ENCODE results near the gene SLC43A1. TPM values are rescaled to one million over a fixed set of nuclear protein-coding genes. Genes with fewer than 3 reads are reported as not detected.

SLC43A1 gene
- total and polyA plus RNA-seq, 2 donors, result 2.3 to 5.1 TPM

DNA sequence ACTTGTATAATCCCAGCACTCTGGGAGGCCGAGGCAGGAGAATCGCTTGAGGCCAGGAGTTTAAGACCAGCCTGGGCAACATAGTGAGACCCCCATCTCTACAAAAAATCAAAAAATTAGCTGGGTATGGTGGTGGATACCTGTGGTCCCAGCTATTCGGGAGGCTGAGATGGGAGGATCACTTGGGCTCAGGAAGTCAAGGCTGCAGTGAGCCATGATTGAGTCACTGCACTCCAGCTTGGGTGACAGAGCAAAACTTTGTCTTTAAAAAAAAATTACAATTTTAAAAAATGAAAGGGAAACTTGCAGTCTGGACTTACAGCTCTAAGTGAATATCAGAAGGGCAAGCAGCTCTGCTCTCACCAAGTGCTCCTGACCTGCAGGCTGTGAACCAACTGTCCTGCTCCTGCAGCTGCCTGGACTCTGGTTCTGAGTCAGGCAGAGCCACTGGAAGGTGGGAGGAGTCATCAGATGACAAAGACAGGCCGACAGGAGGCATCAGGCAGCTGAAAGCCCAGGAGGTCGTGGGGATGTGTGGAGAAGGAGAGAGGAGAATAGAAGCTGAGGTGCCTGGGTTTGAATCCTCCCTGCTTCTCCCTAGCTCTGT lies 31.5 kb upstream of the SLC43A1 start:
- Histone ChIP-seq H3K9me3 (ENCODE audit: control insufficient read depth in 2 of 2, insufficient read depth in 1 of 2, low read length in 1 of 2) (no peaks in the 10 kb centered on the region), H3K4me3 (ENCODE audit: low read length in 2 of 2) (no peak overlapping the region), H3K27me3 (ENCODE audit: control insufficient read depth in 2 of 2, insufficient read depth in 1 of 2, low read length in 1 of 2) (no peaks in the 10 kb centered on the region), H3K4me1 (ENCODE audit: control insufficient read depth in 2 of 2, insufficient read depth in 2 of 2, low read length in 2 of 2) (no peaks in the 10 kb centered on the region), H3K27ac (ENCODE audit: low read depth in 1 of 2, low read length in 1 of 2) (no peak overlapping the region), H3K36me3 (ENCODE audit: control insufficient read depth in 2 of 2, insufficient read depth in 2 of 2, low read length in 1 of 2) (peaks cover 36 to 38% of the 10 kb centered on the region in 2 donors)
- DNase-seq (ENCODE audit: low read depth in 6 of 9, low spot score in 9 of 9), result no peak
- WGBS, result 83% methylated on average over 5 of the region's 5 CpGs

DNA sequence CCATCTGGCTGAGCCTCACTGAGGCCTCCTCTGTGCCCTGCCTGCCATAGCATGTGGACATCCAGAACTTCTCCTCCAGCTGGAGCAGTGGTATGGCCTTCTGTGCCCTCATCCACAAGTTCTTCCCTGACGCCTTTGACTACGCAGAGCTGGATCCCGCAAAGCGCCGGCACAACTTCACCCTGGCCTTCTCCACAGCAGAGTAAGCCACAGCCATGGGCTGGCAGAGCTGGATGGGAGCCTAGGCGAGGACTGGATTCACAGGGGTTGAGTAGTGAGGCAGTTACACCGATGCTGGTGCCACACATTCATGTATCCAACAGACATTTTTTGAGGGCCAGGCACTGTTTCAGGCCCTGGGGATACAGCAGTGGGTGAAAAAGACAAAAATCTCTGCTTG lies 30.9 kb upstream of the SLC43A1 start:
- DNase-seq (ENCODE audit: low read depth in 6 of 9, low spot score in 9 of 9), result no peak
- Histone ChIP-seq H3K4me3 (ENCODE audit: low read length in 2 of 2) (no peak overlapping the region), H3K36me3 (ENCODE audit: control insufficient read depth in 2 of 2, insufficient read depth in 2 of 2, low read length in 1 of 2) (peaks cover 31 to 33% of the 10 kb centered on the region in 2 donors), H3K9me3 (ENCODE audit: control insufficient read depth in 2 of 2, insufficient read depth in 1 of 2, low read length in 1 of 2) (no peaks in the 10 kb centered on the region), H3K27me3 (ENCODE audit: control insufficient read depth in 2 of 2, insufficient read depth in 1 of 2, low read length in 1 of 2) (no peaks in the 10 kb centered on the region), H3K4me1 (ENCODE audit: control insufficient read depth in 2 of 2, insufficient read depth in 2 of 2, low read length in 2 of 2) (no peaks in the 10 kb centered on the region), H3K27ac (ENCODE audit: low read depth in 1 of 2, low read length in 1 of 2) (no peak overlapping the region)
- WGBS, result 98% methylated on average over 7 of the region's 7 CpGs

DNA sequence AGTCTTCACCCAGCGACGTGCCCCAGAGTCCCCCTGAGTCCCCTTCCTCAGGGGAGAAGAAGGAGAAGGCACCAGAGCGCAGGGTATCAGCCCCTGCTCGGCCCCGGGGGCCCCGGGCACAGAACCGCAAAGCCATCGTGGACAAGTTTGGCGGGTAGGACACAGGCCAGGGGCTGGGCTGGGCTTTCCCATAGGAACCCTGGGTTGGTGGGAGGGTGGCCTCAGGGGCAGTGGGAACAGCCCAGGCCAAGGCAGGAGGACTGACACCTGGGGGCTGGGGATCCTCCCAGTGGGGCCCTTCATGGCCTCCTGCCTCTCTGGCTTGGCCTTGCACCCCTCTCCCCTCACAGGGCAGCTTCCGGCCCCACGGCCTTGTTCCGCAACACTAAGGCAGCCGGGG lies 30.4 kb upstream of the SLC43A1 start:
- Histone ChIP-seq H3K27me3 (ENCODE audit: control insufficient read depth in 2 of 2, insufficient read depth in 1 of 2, low read length in 1 of 2) (no peaks in the 10 kb centered on the region), H3K36me3 (ENCODE audit: control insufficient read depth in 2 of 2, insufficient read depth in 2 of 2, low read length in 1 of 2) (peaks cover 27 to 29% of the 10 kb centered on the region in 2 donors), H3K27ac (ENCODE audit: low read depth in 1 of 2, low read length in 1 of 2) (no peak overlapping the region), H3K9me3 (ENCODE audit: control insufficient read depth in 2 of 2, insufficient read depth in 1 of 2, low read length in 1 of 2) (no peaks in the 10 kb centered on the region), H3K4me3 (ENCODE audit: low read length in 2 of 2) (no peak overlapping the region), H3K4me1 (ENCODE audit: control insufficient read depth in 2 of 2, insufficient read depth in 2 of 2, low read length in 2 of 2) (no peaks in the 10 kb centered on the region)
- no peak for DNase-seq (ENCODE audit: low read depth in 6 of 9, low spot score in 9 of 9)
- WGBS, result 94% methylated on average over 13 of the region's 13 CpGs

DNA sequence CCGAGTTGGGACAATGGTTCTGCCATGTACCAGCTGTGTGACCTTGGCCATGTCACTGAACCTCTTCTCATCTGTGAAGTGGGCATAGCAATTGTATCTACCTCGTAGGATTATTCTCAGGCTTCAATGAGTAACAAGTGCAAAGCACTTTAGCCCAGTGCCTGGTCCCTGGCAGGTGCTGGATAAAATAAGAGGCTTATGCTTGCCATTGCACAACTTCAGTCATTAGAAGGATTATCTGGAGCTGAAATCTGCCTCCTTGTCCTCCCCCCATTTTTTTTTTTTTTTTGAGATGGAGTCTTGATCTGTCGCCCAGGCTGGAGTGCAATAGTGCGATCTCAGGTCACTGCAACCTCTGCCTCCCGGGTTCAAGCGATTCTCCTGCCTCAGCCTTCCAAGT lies 29.1 kb upstream of the SLC43A1 start:
- Histone ChIP-seq H3K9me3 (ENCODE audit: control insufficient read depth in 2 of 2, insufficient read depth in 1 of 2, low read length in 1 of 2) (no peaks in the 10 kb centered on the region), H3K27me3 (ENCODE audit: control insufficient read depth in 2 of 2, insufficient read depth in 1 of 2, low read length in 1 of 2) (no peaks in the 10 kb centered on the region), H3K27ac (ENCODE audit: low read depth in 1 of 2, low read length in 1 of 2) (no peak overlapping the region), H3K36me3 (ENCODE audit: control insufficient read depth in 2 of 2, insufficient read depth in 2 of 2, low read length in 1 of 2) (peaks cover 14 to 18% of the 10 kb centered on the region in 2 donors), H3K4me3 (ENCODE audit: low read length in 2 of 2) (no peak overlapping the region), H3K4me1 (ENCODE audit: control insufficient read depth in 2 of 2, insufficient read depth in 2 of 2, low read length in 2 of 2) (no peaks in the 10 kb centered on the region)
- 94% methylated on average over 6 of the region's 6 CpGs for WGBS
- no peak for DNase-seq (ENCODE audit: low read depth in 6 of 9, low spot score in 9 of 9)

DNA sequence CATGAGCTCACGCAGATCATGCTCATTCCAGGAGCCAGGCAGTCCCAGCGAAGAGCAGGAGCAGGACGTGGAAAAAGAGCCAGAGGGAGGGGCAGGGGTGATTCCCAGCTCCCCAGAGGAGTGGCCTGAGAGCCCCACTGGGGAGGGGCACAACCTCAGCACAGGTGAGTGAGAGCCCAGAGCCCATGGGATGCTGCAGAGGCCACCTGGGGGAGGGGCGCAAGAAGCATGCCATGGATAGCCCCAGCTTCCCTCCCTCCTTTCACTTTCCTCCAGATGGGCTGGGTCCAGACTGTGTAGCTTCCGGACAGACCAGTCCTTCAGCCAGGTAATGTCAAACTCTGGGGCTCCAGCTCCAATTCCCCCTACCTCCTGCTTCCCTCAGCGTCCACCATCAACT lies 28.1 kb upstream of the SLC43A1 start:
- Histone ChIP-seq H3K4me1 (ENCODE audit: control insufficient read depth in 2 of 2, insufficient read depth in 2 of 2, low read length in 2 of 2) (no peaks in the 10 kb centered on the region), H3K27ac (ENCODE audit: low read depth in 1 of 2, low read length in 1 of 2) (no peak overlapping the region), H3K27me3 (ENCODE audit: control insufficient read depth in 2 of 2, insufficient read depth in 1 of 2, low read length in 1 of 2) (no peaks in the 10 kb centered on the region), H3K9me3 (ENCODE audit: control insufficient read depth in 2 of 2, insufficient read depth in 1 of 2, low read length in 1 of 2) (no peaks in the 10 kb centered on the region), H3K36me3 (ENCODE audit: control insufficient read depth in 2 of 2, insufficient read depth in 2 of 2, low read length in 1 of 2) (peaks cover 13 to 14% of the 10 kb centered on the region in 2 donors), H3K4me3 (ENCODE audit: low read length in 2 of 2) (no peak overlapping the region)
- 91% methylated on average over 6 of the region's 6 CpGs for WGBS
- DNase-seq (ENCODE audit: low read depth in 6 of 9, low spot score in 9 of 9), result no peak

DNA sequence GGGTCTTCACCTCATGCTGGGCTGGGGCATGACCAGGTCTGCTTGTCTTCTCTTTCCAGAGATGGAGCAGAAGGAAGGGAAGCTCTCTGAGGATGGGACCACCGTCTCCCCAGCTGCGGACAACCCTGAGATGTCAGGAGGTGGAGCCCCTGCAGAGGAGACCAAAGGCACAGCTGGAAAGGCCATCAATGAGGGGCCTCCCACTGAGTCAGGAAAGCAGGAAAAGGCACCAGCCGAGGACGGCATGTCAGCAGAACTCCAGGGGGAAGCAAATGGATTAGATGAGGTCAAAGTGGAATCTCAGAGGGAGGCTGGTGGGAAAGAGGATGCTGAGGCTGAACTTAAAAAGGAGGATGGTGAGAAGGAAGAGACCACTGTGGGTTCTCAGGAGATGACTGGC lies 27.1 kb upstream of the SLC43A1 start:
- Histone ChIP-seq H3K27me3 (ENCODE audit: control insufficient read depth in 2 of 2, insufficient read depth in 1 of 2, low read length in 1 of 2) (no peaks in the 10 kb centered on the region), H3K36me3 (ENCODE audit: control insufficient read depth in 2 of 2, insufficient read depth in 2 of 2, low read length in 1 of 2) (peaks cover 7 to 10% of the 10 kb centered on the region in 2 donors), H3K9me3 (ENCODE audit: control insufficient read depth in 2 of 2, insufficient read depth in 1 of 2, low read length in 1 of 2) (no peaks in the 10 kb centered on the region), H3K4me3 (ENCODE audit: low read length in 2 of 2) (no peak overlapping the region), H3K4me1 (ENCODE audit: control insufficient read depth in 2 of 2, insufficient read depth in 2 of 2, low read length in 2 of 2) (no peaks in the 10 kb centered on the region), H3K27ac (ENCODE audit: low read depth in 1 of 2, low read length in 1 of 2) (no peak overlapping the region)
- no peak for DNase-seq (ENCODE audit: low read depth in 6 of 9, low spot score in 9 of 9)
- 97% methylated on average over 4 of the region's 4 CpGs for WGBS

DNA sequence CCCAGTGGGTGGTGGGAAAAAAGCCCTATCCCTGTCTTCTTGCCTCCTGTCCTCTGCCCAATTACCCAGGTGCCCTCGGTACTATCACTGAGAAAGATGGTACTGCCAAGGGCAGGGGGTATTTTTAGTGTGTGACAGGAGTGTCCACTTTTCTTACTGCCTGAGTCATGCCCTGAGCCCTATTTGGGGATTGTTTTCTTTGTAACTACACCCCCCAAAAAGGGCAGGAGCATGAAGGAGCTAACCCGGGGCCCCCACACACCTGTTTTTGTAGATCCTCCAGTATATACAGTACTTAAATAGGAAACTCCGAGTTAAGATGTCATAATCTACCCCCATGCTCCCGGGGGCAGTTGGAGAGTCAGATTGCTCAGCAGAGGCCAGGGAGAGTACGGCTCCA lies 25.7 kb upstream of the SLC43A1 start:
- DNase-seq (ENCODE audit: low read depth in 6 of 9, low spot score in 9 of 9), result no peak
- Histone ChIP-seq H3K4me1 (ENCODE audit: control insufficient read depth in 2 of 2, insufficient read depth in 2 of 2, low read length in 2 of 2) (no peaks in the 10 kb centered on the region), H3K4me3 (ENCODE audit: low read length in 2 of 2) (no peak overlapping the region), H3K27ac (ENCODE audit: low read depth in 1 of 2, low read length in 1 of 2) (no peak overlapping the region), H3K27me3 (ENCODE audit: control insufficient read depth in 2 of 2, insufficient read depth in 1 of 2, low read length in 1 of 2) (no peaks in the 10 kb centered on the region), H3K9me3 (ENCODE audit: control insufficient read depth in 2 of 2, insufficient read depth in 1 of 2, low read length in 1 of 2) (no peaks in the 10 kb centered on the region), H3K36me3 (ENCODE audit: control insufficient read depth in 2 of 2, insufficient read depth in 2 of 2, low read length in 1 of 2) (peaks cover 3 to 4% of the 10 kb centered on the region in 2 donors)
- 96% methylated on average over 5 of the region's 5 CpGs for WGBS

DNA sequence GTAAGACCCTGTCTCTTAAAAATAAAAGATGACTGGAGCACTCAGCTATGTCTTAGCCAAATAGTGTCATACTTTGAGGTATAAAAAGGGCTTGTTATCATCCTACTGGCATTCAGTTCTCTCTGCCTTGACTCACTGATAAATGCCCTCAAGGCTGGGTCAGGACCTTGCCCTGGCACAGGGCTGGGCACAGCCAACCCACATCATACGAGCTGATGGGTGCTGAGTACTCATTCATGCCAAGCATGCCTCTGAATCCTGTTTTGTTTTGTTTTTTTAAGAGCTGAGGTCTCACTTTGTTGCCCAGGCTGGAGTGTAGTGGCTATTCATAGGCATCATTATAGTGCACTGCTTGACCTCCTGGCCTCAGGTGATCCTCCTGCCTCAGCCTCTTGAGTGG lies 23.8 kb upstream of the SLC43A1 start:
- H3K27ac ChIP-seq (ENCODE audit: low read depth in 1 of 2, low read length in 1 of 2), result no peak overlapping the region
- WGBS, result 94% methylated on average over 1 of the region's 1 CpG

DNA sequence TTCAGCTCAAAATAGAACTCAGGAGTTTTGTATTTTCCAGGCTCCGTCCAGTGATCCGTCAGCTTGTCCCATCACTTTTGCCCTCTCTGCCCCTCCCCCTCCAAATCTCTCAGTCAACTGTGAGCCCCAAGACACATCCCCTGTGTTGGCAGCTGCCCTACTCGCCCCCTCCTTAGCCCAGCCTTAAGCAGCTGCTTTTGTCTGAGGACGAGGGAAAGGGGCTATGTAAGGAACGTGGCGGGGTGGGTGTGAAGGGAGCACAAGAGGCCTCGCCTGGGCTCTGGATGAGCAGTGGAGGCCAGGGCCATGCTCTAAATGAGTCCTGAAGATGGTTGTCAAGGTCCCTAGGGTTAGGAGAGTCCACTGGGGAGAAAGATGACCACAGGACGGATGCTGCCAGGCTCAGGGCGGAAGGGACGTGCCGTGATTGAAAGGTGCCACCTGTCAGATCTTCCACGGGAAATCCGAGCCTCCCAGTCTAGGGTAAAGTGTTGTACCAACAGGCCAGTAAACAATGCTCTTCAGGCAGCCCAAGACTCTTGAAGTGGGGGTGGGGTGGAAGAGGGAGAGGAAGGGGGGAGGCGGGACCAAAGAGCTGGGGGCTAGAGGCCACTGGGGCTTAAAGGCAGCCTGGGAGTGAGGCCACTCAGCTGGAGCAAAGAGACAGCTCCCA lies 21.6 kb upstream of the SLC43A1 start, which contains the start of gene SMTNL1:
Gene SMTNL1, plus strand, starts transcription at position 649 of the 673 bp plus-strand sequence. CDS start 5,048 bp downstream, outside the sequence.
- Histone ChIP-seq H3K27me3 (ENCODE audit: control insufficient read depth in 2 of 2, insufficient read depth in 1 of 2, low read length in 1 of 2) (no peaks in the 10 kb centered on the region), H3K9me3 (ENCODE audit: control insufficient read depth in 2 of 2, insufficient read depth in 1 of 2, low read length in 1 of 2) (no peaks in the 10 kb centered on the region), H3K27ac (ENCODE audit: low read depth in 1 of 2, low read length in 1 of 2) (no peak within 1 kb of the TSS), H3K4me1 (ENCODE audit: control insufficient read depth in 2 of 2, insufficient read depth in 2 of 2, low read length in 2 of 2) (no peaks in the 10 kb centered on the region), H3K4me3 (ENCODE audit: low read length in 2 of 2) (no peak within 1 kb of the TSS), H3K36me3 (ENCODE audit: control insufficient read depth in 2 of 2, insufficient read depth in 2 of 2, low read length in 1 of 2) (peaks cover 3 to 4% of the 10 kb centered on the region in 2 donors)
- DNase-seq (ENCODE audit: low read depth in 6 of 9, low spot score in 9 of 9), result no peak
- WGBS, result 94% methylated on average over 14 of the region's 14 CpGs

More for the DNA sequence above, 23.8 kb upstream of the SLC43A1 start:
- Histone ChIP-seq H3K36me3 (ENCODE audit: control insufficient read depth in 2 of 2, insufficient read depth in 2 of 2, low read length in 1 of 2) (peaks cover 3 to 4% of the 10 kb centered on the region in 2 donors), H3K4me1 (ENCODE audit: control insufficient read depth in 2 of 2, insufficient read depth in 2 of 2, low read length in 2 of 2) (no peaks in the 10 kb centered on the region), H3K27me3 (ENCODE audit: control insufficient read depth in 2 of 2, insufficient read depth in 1 of 2, low read length in 1 of 2) (no peaks in the 10 kb centered on the region), H3K4me3 (ENCODE audit: low read length in 2 of 2) (no peak overlapping the region), H3K9me3 (ENCODE audit: control insufficient read depth in 2 of 2, insufficient read depth in 1 of 2, low read length in 1 of 2) (no peaks in the 10 kb centered on the region)
- no peak for DNase-seq (ENCODE audit: low read depth in 6 of 9, low spot score in 9 of 9)
